ENCODE measurements around the gene BIK. TPM values are rescaled to one million over a fixed set of nuclear protein-coding genes. Genes with fewer than 3 reads are reported as not detected.

BIK gene
- total RNA-seq, 6 donors from 2014 or later: 2.3 to 6.2 (median 2.7) TPM; not detected in 2

DNA sequence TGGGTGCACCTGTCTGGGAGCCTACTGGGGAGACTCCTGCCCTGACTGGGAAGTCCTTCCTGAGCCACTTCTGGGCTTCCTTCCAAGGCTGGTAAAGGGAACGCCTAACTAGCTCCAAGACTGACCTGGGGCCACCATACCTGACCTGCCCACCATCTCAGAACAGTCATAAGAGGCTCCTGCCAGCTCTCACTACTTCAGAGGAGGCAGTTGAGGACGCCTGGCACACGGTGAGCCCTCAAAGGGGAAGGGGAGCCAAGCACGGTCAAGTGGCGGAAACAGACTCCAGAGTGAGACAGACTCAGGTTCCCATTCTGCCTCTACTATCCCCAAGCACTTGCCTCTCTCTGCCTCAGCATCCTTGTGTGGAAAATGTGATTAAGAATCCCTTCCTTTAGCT lies 25.0 kb downstream of the BIK start:
- no peak overlapping the region for H3K4me3 ChIP-seq
- no peaks in the 10 kb centered on the region for H3K9me3 ChIP-seq
- H3K36me3 ChIP-seq: peaks cover 10 to 87% (median 43%) of the 10 kb centered on the region in 4 donors
- DNase-seq: no peak
- H3K4me1 ChIP-seq: peaks cover 10 to 25% (median 14%) of the 10 kb centered on the region in 4 donors
- H3K27ac ChIP-seq: peak overlapping the region in 3 of 4 donors; percentile 18 to 61 (median 36)
- TF ChIP-seq EP300 (IDR thresholded peaks at IDR 0.05) (no peak), POLR2A (IDR thresholded peaks at IDR 0.05) (no peak), POLR2AphosphoS5 (IDR thresholded peaks at IDR 0.05) (no peak)
- TF ChIP-seq, protein P1, sequence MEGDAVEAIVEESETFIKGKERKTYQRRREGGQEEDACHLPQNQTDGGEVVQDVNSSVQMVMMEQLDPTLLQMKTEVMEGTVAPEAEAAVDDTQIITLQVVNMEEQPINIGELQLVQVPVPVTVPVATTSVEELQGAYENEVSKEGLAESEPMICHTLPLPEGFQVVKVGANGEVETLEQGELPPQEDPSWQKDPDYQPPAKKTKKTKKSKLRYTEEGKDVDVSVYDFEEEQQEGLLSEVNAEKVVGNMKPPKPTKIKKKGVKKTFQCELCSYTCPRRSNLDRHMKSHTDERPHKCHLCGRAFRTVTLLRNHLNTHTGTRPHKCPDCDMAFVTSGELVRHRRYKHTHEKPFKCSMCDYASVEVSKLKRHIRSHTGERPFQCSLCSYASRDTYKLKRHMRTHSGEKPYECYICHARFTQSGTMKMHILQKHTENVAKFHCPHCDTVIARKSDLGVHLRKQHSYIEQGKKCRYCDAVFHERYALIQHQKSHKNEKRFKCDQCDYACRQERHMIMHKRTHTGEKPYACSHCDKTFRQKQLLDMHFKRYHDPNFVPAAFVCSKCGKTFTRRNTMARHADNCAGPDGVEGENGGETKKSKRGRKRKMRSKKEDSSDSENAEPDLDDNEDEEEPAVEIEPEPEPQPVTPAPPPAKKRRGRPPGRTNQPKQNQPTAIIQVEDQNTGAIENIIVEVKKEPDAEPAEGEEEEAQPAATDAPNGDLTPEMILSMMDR (IDR thresholded peaks at IDR 0.05): no peak
- no peak for ATAC-seq (ENCODE audit: low FRiP score in 2 of 2)
- no peaks in the 10 kb centered on the region for H3K27me3 ChIP-seq
- WGBS, 2 donors: 62 to 88% methylated on average over 5 of the region's 5 CpGs

DNA sequence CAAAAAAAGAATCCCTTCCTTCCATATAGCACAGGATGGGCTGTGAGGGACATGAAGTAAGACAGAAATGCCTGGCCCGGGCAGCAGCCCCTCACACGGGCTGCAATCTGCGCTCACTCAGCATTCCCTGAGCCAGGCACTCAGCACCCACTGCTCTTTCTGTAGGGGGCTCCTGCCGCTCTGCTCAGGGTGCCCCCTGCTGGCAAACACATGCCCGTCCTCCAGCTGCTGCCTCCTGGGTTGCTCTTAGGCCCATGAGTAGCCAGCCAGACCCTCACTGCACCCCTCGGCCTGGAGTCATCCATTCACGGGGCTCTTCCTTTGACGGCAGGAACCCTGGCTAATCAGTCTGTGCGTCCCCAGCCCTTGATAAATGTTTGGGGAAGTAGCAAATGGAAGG lies 25.7 kb downstream of the BIK start:
- no peaks in the 10 kb centered on the region for H3K9me3 ChIP-seq
- whole genome bisulfite sequencing, 2 donors: 22 to 42% methylated on average over 5 to 9 of the region's 9 CpGs
- TF ChIP-seq EP300 (IDR thresholded peaks at IDR 0.05): no peak
- TF ChIP-seq, protein P1 (IDR thresholded peaks at IDR 0.05): peak; percentile 43 to 66 (median 48)
- peaks cover 10 to 88% (median 46%) of the 10 kb centered on the region in 4 donors for H3K36me3 ChIP-seq
- peaks cover 10 to 24% (median 14%) of the 10 kb centered on the region in 4 donors for H3K4me1 ChIP-seq
- ATAC-seq (ENCODE audit: low FRiP score in 2 of 2) (peak in 1 of 2 donors; percentile 60), DNase-seq (peak in 1 of 2 donors; percentile 36)
- H3K27me3 ChIP-seq: no peaks in the 10 kb centered on the region
- H3K27ac ChIP-seq: peak overlapping the region in 2 of 4 donors; percentile 36 to 61
- no peak overlapping the region for H3K4me3 ChIP-seq

DNA sequence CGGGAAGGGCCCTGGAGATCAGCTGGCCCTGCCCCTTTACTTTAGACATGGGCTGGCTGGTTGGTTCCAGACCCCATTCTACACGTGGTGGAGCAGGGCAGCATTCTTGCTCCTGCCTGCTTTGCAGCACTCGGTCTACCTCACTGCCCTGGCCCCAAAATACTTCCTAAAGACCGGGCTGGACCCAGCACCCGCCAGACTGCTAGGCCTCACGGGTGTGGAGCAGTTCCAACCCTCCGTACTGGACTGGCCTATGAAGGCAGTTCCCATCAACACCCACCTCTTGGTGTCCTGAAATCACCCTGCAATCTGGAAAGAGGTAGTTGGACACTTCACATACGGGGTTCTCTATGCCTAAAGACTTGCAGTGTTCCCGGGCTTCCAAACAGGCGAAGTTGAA lies 26.3 kb downstream of the BIK start:
- H3K9me3 ChIP-seq: no peaks in the 10 kb centered on the region
- peaks cover 10 to 84% (median 46%) of the 10 kb centered on the region in 4 donors for H3K36me3 ChIP-seq
- no peak overlapping the region for H3K4me3 ChIP-seq
- ATAC-seq (ENCODE audit: low FRiP score in 2 of 2) (no peak), DNase-seq (no peak)
- WGBS, 2 donors: 65 to 74% methylated on average over 10 of the region's 10 CpGs
- H3K27me3 ChIP-seq: no peaks in the 10 kb centered on the region
- peak overlapping the region in 3 of 4 donors; percentile 12 to 61 (median 36) for H3K27ac ChIP-seq
- H3K4me1 ChIP-seq: peaks cover 13 to 25% (median 16%) of the 10 kb centered on the region in 4 donors
- TF ChIP-seq EP300 (IDR thresholded peaks at IDR 0.05) (no peak), POLR2AphosphoS5 (IDR thresholded peaks at IDR 0.05) (no peak), POLR2A (IDR thresholded peaks at IDR 0.05) (no peak)
- TF ChIP-seq, protein P1 (IDR thresholded peaks at IDR 0.05): no peak

DNA sequence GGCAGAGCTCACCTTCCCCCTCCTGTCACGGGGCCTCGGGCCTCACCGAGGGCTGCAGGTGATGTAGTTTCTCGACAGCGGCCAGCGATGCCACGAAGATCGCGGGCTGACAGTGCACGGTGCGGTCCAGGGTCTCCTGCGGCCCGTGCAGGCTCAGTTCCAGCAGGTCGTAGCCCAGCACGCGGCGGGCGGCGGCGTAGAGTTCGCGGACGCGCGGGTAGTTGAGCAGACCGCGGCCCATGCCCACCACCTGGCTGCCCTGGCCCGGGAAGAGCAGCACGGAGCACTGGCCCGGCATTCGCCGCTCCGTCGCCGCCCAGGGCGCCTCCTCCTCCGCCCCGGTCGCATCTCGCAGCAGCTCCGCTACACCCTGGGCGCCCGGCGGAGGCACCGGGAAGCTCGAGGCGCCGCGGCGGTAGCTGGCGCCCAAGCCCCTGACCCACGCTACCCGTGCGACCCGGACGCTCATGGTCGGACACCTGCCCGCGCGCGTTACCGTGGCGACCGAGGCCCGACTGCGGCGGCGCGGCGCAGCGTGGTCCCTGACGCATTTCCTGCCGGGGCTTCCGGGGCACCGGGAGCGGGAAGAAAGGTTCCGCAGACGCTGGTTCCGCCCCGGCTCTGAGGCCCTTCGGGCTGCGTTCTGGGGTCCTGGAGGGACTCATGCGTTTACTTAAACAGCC lies 32.5 kb downstream of the BIK start, which contains the start of gene MCAT:
Gene MCAT (minus strand): TSS at position 519 of the 683 bp plus-strand sequence. CDS start 50 bp downstream, at position 469.
- Histone ChIP-seq H3K27ac (peak within 1 kb of the TSS; percentile 83 to 86 (median 84)), H3K27me3 (no peaks in the 10 kb centered on the region), H3K4me1 (peaks cover 11 to 28% (median 18%) of the 10 kb centered on the region in 4 donors), H3K9me3 (no peaks in the 10 kb centered on the region), H3K4me3 (peak within 1 kb of the TSS; percentile 87 to 100 (median 95)), H3K36me3 (peaks cover 0 to 28% (median 17%) of the 10 kb centered on the region in 4 donors)
- DNase-seq (peak; percentile 91 to 96), ATAC-seq (ENCODE audit: low FRiP score in 2 of 2) (peak; percentile 85 to 92)
- 0% methylated on average over 8 to 16 of the region's 83 CpGs for WGBS, 2 donors
- TF ChIP-seq EP300 (IDR thresholded peaks at IDR 0.05): peak in 2 of 4 donors; percentile 36 to 40
- TF ChIP-seq, protein P1 (IDR thresholded peaks at IDR 0.05): peak in 1 of 6 experiments; percentile 33
- TF ChIP-seq POLR2A (IDR thresholded peaks at IDR 0.05): peak in 1 of 4 donors; percentile 71
- TF ChIP-seq POLR2AphosphoS5 (IDR thresholded peaks at IDR 0.05): peak; percentile 88 to 92

Data from upper lobe of left lung (tissue), 6 donors.